Superior temporal gyrus (tissue), 1 donor: ENCODE results near the gene CLCN1.

Source experiments
- DNase-seq: peaks from one replicate; pipeline ENCODE4 v3.0.0-alpha.2; 2016; ENCODE audit errors: extremely low spot score

CLCN1 gene

GRCh38 chr7:143363016-143363937, 47.4 kb downstream of the CLCN1 start:
- no peak for DNase-seq

DNA sequence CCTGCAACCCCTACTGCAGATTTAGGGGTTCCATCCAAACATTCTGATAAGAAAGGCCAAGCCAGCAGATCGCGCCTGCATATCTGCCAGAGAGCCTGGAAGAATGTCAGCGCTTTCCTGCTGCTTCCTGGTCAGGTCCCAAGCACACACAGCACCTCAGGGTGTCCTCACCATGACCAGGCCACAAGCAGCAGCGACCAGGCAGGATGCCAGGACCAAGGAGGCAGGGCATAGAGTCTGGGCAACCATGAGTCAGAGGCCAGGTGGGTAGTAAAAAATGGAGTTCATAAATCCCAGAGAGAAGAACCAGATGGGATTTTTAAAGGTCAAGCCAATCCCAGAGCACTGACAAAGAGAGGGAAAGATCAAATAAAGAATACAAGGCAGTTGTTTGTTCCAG, 52.1 kb downstream of the CLCN1 start:
- no peak for DNase-seq

GRCh38 chr7:143368387-143368786, 52.5 kb downstream of the CLCN1 start:
- no peak for DNase-seq

GRCh38 chr7:143369678-143370651, 54.1 kb downstream of the CLCN1 start:
- DNase-seq, result no peak

GRCh38 chr7:143372070-143372469, 56.2 kb downstream of the CLCN1 start:
- peak; percentile 91 for DNase-seq

GRCh38 chr7:143373255-143373794, 57.4 kb downstream of the CLCN1 start:
- DNase-seq, result no peak

GRCh38 chr7:143374561-143374960, 58.6 kb downstream of the CLCN1 start:
- DNase-seq, result no peak

- DNase-seq, result no peak
Observed at GRCh38 chr7:143375298-143376034, 59.6 kb downstream of the CLCN1 start.

DNA sequence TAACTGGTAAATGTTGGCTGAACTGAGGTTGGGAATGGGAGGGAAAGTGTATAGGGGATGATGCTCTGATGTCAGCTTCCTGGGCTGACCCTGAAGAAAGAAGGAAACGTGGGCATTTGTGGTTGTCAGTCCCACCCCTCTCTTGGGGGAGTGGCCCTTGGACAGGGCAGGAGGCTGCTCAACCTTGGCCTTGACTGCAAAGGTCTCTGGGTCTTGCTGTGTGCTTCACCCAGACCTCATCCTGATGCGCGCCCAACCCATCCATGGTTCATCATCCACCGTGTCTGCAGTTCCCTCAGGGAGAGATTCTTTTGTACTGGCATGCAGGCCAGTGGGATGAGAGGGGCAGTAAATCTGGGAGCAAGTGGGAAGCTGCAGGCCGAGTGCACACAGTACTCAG, 60.5 kb downstream of the CLCN1 start:
- DNase-seq, result no peak

GRCh38 chr7:143379611-143380259, 63.8 kb downstream of the CLCN1 start:
- DNase-seq, result no peak

DNA sequence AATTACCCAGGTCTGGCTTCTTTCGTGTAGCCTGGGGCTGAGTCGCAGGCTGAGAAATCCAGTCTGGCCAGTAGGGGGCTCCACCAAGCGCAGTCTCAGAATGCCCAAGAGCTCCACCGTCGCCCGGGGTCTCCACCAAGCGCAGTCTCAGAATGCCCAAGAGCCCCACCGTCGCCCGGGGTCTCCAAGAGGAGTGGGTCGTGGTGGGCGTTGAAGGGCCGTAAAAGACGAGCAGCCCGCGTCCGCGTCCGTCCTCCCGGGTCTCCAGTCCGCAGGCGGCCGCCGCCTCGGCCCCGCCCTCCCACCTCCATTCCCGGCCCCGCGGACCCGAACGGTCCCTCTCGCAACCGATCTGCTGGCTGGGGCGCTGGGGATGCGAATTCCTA, 64.3 kb downstream of the CLCN1 start:
- DNase-seq, result peak; percentile 93

DNA sequence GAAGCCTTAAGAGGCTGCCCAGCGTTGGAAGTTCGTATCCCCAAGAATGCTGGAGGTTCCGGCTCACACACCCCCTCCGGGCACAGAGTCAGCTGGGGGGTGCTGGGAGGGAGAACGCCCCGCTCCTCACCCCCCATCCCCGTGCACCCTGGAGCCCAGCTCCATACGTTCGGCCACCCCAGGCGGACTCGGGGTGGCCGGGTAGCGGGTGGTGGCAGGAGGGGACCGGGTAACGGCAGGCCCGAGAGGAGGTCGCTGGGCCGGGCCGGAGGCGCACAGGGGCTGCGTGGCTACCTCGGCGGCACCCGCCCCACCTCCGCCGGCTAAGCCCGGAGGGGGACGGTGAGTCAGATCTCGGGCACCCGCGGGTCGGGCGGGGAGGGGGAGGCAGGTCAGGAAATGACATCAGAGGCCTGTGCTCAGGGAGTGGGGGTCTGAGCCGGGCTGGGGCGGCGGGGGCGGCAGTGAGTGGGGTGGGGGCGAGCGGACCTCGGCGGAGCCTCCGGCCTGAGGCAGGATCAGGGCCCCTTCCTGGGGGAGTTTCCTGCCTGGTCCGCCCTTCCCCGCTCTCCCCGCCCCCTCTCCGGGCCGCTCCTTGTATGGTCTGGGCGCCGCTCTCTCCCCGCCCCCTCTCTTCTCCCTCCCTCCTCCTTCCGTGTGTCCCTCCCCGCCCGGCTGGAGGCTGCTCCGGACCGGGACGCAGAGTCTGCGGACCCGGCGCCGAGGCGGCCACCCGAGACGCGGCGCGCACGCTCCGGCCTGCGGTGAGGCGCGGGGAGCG, 64.9 kb downstream of the CLCN1 start, which contains the start of gene ZYX:
Gene ZYX, plus strand, starts transcription at position 700 of the 781 bp plus-strand sequence. CDS start 227 bp downstream, outside the sequence.
- DNase-seq, result peak; percentile 74

- peak; percentile 51 for DNase-seq
Observed at GRCh38 chr7:143381427-143382125, 65.7 kb downstream of the CLCN1 start.

DNA sequence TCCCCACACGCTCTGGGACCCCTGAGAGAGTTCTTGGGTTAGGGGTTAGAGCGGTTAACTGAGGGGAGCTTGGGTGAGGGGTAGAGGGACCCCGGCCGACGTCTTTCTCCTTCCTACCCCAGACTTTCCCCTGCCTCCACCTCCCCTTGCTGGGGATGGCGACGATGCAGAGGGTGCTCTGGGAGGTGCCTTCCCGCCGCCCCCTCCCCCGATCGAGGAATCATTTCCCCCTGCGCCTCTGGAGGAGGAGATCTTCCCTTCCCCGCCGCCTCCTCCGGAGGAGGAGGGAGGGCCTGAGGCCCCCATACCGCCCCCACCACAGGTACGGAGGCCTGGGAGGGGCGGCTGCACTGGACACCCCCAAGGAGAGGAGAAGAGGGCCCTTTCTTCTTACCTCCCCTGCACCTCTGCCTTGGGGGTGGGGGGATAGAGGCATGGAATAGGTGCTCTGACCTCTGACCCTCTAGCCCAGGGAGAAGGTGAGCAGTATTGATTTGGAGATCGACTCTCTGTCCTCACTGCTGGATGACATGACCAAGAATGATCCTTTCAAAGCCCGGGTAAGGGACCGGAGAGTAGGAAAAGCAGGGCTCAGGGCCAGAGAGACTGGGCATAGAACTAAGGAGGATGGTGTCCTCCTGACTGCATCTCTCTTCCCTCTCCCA, 66.3 kb downstream of the CLCN1 start:
- no peak for DNase-seq

DNA sequence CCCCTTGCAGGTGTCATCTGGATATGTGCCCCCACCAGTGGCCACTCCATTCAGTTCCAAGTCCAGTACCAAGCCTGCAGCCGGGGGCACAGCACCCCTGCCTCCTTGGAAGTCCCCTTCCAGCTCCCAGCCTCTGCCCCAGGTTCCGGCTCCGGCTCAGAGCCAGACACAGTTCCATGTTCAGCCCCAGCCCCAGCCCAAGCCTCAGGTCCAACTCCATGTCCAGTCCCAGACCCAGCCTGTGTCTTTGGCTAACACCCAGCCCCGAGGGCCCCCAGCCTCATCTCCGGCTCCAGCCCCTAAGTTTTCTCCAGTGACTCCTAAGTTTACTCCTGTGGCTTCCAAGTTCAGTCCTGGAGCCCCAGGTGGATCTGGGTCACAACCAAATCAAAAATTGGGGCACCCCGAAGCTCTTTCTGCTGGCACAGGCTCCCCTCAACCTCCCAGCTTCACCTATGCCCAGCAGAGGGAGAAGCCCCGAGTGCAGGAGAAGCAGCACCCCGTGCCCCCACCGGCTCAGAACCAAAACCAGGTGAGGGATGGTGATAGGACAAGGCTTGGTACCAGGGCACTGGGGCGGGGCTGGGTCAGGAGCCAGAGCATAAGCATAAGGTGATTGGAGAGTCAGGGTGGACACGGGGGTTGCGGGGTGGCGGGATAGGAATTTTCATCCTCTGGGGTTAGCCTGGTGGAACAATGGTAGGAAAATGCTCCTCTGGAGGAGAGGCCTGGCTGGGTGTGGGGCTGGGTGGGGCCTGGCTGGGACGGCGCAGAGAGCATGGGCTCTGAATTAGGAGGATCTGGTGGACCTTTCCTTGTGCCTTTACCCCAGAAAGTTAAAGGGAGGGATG, 67.1 kb downstream of the CLCN1 start:
- no peak for DNase-seq

- DNase-seq, result no peak
Observed at GRCh38 chr7:143383642-143383957, 67.7 kb downstream of the CLCN1 start.

DNA sequence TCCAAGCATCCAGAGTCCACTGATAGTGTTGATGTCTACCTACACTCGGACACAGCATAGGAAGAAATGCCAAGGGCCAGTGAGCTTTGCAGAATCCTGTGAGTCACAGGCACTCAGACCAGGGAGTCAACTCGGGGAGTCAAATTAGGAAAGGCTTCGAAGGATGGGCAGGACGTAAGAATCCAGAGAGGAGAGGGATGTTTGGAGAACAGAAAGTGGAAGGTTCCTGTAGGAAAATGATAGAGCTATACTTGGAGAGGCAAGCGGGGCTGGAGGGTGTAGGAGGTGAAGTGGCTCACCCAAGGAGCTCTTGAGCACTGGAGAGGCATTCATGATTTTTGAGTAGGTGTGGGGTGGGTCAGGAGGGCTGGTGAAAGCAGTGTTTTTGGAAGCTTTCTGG, 68.2 kb downstream of the CLCN1 start:
- no peak for DNase-seq
